ENCODE data around the gene TUBB1.

GRCh38 chr20:58990651-58991445 lies 28.4 kb upstream of the TUBB1 start:
- TF ChIP-seq CTCF (IDR thresholded peaks at IDR 0.05) (no peak), EZH2 (IDR thresholded peaks at IDR 0.05; ENCODE audit: borderline replicate concordance, insufficient read depth, low read depth, low read length, poor library complexity, severe bottlenecking) (no peak)
